GM23248 (cell line): ENCODE results near the gene COPS9.

Source experiments
- EZH2 ChIP-seq: fragments of 200-600 bp; sonication (generic); IDR thresholded peaks from 2 replicates; pipeline ENCODE4 v1.6.1; 2018; ENCODE audit warnings: antibody characterized with exemption, mild to moderate bottlenecking; ENCODE audit not compliant: insufficient read depth, poor library complexity, severe bottlenecking
- EZH2phosphoT487 ChIP-seq: fragments of 200-600 bp; sonication (generic); IDR thresholded peaks from 2 replicates; pipeline ENCODE4 v1.6.1; 2018; ENCODE audit warnings: antibody characterized with exemption, moderate library complexity, mild to moderate bottlenecking, low read depth; ENCODE audit not compliant: insufficient read depth

DNA sequence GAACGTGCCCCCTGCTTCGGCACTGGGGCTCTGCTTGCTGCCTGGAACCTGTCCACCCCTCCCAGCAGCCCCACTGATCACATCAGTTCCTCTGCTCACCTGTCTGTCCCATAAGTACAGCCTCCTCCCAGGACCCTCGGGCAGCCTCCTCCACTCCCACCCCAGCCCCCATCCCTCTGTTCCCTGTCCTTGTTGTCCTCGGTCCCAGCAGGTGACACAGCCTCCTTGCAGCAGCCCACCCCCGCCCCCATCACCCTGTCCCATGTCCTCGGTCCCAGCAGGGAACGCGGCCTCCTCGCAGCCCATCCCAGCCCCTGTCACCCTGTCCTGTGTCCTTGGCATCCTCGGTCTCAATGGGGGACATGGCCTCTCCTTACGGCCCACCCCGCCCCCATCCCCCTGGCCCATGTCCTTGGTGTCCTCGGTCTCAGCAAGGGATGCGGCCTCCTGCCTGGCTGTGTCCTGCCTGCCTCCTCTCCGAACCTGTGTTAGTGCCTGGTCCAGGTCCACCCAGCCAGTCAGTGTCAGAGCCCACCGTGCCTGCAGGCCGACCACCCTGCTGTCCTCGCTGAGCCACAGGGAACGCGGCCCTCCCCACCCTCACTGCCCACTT, 8.7 kb upstream of the COPS9 start:
- no peak for TF ChIP-seq EZH2
- TF ChIP-seq EZH2phosphoT487: no peak
